GM21786 (cell line): ENCODE results near the gene UBALD1.
"Not testable (repeated sequence)": the region's sequence is repeated elsewhere in the genome, so short reads cannot be mapped to it uniquely, and the experiment has no call there.

Experiments
- ATAC-seq: cut with Tn5 transposase; IDR thresholded peaks from one replicate; pipeline ENCODE4 v1.9.1; 2021; ENCODE audit not compliant: unreplicated experiment

Gene UBALD1

GRCh38 chr16:4614571-4615383 lies at the start of gene UBALD1:
TSS of gene UBALD1 (minus strand) at chr16:4614888. CDS start at chr16:4614797, 91 bp downstream.
- ATAC-seq, result peak; percentile 49

GRCh38 chr16:4663777-4664465 lies 49.2 kb upstream of the UBALD1 start:
- no peak for ATAC-seq

- ATAC-seq, result no peak
Measured at GRCh38 chr16:4663465-4663776, 48.7 kb upstream of the UBALD1 start.

GRCh38 chr16:4661661-4662060 lies 47.0 kb upstream of the UBALD1 start:
- ATAC-seq, result no peak

- ATAC-seq, result no peak
Measured at GRCh38 chr16:4660454-4661007, 45.8 kb upstream of the UBALD1 start.

GRCh38 chr16:4659363-4660353 lies 45.0 kb upstream of the UBALD1 start:
- ATAC-seq, result no peak

GRCh38 chr16:4656695-4657686 lies 42.3 kb upstream of the UBALD1 start:
- no peak for ATAC-seq

GRCh38 chr16:4656221-4656620 lies 41.5 kb upstream of the UBALD1 start:
- ATAC-seq, result no peak

GRCh38 chr16:4655801-4656200 lies 41.1 kb upstream of the UBALD1 start:
- no peak for ATAC-seq

GRCh38 chr16:4654964-4655590 lies 40.4 kb upstream of the UBALD1 start:
- ATAC-seq, result no peak

- ATAC-seq, result no peak
Measured at GRCh38 chr16:4654011-4654963, 39.6 kb upstream of the UBALD1 start.

GRCh38 chr16:4652561-4652960 lies 37.9 kb upstream of the UBALD1 start:
- no peak for ATAC-seq

- no peak for ATAC-seq
Measured at GRCh38 chr16:4651827-4652226, 37.1 kb upstream of the UBALD1 start.

- ATAC-seq, result not testable (repeated sequence)
Measured at GRCh38 chr16:4650443-4651074, 35.9 kb upstream of the UBALD1 start.

GRCh38 chr16:4649744-4650442 lies 35.2 kb upstream of the UBALD1 start:
- ATAC-seq, result no peak

GRCh38 chr16:4648917-4649316 lies 34.2 kb upstream of the UBALD1 start:
- no peak for ATAC-seq

GRCh38 chr16:4647644-4647980 lies 32.9 kb upstream of the UBALD1 start:
- ATAC-seq, result no peak
